GM19467 (cell line): Measurements from ENCODE around the gene AMELX.

Experiments used
- ATAC-seq: cut with Tn5 transposase; IDR thresholded peaks from one replicate; pipeline ENCODE4 v1.9.1; 2021; ENCODE audit warnings: mild to moderate bottlenecking, moderate library complexity; ENCODE audit not compliant: unreplicated experiment

The AMELX gene

DNA sequence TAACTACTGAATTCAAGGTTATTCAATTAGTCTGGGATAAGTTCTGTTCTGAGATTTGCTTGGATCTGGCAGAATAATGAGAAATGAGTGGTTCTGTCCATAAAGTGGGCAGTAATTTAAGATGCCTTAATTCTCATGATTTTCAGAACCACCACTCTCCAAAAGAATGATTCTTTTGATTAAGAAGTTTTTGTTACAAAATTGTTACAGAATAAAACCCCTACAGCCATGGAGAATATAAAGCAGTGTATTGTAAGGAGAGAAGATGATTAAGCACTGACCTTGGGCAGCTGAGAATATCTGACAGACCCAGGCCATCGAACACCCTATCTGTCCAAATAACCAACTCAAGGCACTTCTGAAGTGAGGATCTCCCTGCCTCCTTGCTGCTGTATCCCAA, 12.4 kb downstream of the AMELX start:
- ATAC-seq: no peak

DNA sequence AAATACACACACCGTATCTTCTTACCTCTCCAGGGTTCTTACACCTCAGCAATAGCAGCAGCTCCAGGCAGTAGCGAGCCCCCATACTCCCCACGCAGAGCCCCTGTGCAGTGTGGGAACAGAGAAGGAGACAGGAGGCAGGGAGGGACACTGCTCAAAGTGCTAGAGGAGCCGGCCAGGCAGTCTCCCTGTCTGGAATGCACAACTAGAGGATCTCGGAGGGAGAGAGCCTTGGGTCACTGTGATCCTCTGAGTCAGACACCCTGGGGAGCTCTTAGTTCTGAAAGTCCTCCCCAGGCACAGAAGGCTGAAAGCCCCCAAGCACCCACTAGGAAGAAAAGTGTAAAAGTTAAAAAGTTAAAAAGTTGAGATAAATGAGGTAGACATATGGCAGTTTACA, 16.0 kb downstream of the AMELX start:
- no peak for ATAC-seq

DNA sequence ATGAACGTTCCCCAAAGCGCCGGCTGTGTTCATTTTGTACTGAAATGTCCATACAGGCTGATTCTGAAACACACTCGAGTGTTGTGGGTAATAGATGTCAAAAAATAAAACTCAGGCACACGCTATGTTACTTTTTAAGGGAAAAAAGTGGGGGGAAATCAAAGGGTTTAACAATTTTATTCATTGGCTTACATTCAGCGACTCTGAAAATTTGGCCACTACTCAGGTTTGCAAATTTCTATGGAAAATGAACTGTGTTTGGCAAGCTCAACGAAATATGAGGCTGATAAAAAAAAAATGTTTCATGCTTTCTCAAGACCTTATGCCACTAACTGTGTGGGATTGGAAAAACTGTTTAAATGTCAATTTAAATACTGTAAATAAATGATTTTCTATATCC, 18.5 kb downstream of the AMELX start:
- no peak for ATAC-seq

DNA sequence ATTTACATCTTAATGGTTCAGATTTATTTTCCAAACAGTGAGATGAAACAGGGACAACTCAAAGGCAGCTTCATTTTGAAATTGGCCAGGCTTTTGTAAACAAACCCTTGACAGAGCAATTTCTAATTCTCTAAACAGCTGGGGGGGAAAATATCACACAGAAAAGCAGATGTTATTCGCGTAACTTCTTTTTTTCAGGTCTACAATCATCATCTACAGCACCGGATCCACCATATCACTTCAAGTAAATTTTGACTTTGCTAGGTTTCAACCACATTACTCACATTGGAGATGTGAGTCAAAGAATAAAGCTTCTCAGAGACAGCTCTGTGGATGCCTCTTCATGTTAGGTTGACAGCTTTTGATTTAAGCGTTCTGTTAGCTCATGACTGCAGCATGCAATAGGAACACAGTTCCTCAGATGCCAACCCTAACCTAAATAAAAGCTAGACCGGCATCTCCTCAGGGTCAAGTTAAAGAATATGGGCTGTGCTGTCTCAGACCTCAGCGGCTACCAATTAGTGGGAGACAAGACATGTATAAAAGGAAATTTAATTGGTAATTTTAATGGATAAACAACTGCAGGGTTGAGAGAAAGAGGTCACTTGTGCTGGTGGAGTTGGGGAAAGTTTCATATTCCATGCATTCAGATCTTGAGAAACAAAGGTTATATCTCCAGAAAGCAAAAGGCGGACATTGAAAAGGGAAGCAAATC, 26.8 kb downstream of the AMELX start:
- ATAC-seq: no peak

DNA sequence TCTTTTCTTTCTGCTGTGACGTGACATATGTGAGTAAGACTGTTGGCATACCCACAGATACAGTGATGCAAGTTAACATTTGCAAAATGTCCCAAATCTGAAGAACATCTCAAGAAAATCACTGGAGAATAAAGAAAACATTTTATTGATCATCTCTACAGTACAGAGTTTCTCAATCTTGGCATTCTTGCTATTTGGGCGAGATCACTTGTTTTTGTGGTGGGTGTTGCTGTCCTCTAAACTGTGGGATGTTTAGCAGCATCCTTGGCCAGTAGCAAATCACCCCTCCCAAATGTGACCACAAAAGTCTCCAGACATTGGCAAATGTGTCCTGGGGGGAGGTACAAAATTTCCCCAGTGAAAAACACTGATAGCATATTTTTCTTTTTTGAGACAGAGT, 28.8 kb downstream of the AMELX start:
- no peak for ATAC-seq

DNA sequence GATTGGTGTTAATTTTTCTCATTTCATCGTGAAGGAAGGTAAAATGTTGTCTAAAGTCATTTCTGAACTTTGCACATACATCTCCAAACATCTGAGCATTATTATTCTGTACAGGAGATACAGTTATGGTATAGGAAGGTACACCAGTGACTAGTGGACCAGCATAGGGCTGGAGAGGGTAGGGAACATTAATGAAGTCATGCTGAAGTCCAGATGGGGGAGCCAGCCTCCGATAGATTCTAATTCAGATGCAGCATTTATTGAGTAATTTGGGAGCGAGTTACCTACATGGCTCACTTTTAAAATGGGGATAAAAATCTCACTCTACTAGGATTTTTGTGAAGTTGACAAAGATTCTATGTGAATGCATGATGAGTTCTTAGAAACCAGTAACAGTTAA, 34.9 kb downstream of the AMELX start:
- ATAC-seq: no peak

DNA sequence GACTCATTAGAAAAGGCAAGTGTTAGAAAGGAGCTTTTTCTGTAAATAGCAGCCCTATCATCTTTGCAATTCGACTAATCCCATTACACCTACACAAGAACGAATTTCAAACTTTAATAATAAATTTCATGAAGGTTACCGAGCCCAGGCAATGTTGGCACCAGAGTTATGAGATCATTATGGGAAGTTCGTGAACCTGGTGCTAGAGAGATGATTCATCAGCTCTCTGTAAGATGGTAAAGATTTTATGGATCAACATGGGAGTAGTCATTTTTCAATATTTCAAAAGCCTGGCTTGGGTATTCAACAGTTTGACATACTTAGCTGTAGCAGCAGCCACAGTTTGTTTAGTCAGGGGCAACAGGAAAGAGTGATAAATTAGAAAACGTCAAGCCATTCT, 35.8 kb downstream of the AMELX start:
- ATAC-seq: no peak

DNA sequence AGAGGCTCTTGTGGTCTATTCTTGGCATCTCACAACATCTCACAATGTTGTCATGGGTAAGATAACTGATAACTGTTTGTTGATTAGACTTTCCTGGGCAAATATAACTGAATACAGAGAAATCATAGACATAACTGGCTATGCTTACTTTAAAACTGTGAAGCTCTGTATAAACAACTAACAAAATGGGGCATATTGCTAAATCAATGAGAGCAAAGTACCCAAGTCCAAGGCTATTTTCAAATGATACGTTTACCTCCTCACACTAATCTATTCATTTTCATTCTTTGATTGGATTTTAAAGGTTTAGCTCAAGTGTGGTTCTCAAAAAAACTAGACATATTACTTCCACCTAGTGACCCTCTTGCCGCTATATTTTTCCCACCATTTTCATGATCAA, 38.6 kb downstream of the AMELX start:
- ATAC-seq: no peak

DNA sequence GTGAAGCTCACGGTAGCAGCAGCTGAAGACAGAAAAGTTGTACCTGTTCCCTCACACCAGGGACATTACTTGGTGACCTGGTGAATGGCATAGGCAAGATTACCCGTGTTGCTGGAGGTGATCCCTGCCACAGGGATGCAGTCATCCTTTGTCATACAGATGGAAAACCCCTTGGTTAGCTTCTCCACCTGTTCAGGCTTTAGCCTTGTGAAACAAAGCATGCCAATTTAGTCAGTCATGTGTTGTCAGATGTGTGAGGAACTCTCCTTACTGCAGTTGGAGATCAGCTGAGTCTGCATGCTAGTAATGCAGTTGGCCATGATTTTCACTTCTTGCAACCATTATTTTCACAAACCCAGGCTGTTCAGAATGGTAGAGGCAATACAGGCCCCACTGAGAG, 41.0 kb downstream of the AMELX start:
- ATAC-seq: no peak

DNA sequence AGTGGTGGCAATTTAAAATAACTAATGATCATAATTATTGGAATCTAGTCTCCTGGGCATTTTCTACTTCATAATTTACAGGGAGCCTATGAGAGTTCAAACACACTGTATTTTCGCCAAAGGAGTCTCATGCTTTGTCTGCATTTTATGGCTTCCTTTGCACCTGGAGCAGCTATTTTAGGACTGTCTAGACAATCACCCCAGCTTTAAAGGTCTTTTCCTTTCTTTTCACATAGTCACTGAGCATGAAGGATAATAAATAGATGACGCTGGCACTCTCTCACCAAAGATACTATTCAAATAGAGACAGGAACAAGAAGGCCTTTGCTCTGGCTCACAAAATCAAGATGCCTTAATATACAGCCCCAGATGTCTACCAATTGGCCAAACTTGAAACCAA, 43.0 kb downstream of the AMELX start:
- no peak for ATAC-seq

DNA sequence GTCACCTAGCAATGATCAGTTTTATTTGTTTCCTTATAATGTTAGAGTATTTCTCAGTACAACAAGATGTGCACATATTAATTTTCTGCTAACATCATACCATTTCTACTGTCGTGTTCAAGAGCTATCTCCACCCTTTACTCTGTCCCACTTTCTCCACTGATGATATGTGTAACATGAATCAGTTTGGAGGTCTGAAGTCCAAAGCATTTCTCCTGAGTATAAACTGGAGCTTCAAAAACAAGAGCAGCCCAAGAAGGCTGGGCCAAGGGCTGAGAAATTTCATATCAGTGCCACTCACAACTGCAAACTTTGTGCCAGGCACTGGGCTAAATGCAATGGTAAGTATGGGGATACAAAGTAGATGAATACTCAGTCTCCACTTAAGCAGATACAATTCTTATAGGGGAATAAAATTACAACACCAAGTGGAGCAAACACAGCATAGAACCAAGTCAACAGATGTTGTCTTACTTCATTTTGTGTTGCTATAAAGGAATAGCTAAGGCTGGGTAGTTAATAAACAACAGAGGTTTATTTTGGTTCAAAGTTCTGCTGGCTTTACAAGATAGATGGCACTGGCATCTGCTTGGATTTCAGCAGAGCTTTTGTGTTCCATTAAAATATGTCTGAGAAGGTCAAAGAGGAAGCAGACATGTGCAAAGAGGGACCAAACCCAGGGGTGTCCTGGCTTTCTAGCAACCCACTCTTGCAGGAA, 44.2 kb downstream of the AMELX start:
- no peak for ATAC-seq

DNA sequence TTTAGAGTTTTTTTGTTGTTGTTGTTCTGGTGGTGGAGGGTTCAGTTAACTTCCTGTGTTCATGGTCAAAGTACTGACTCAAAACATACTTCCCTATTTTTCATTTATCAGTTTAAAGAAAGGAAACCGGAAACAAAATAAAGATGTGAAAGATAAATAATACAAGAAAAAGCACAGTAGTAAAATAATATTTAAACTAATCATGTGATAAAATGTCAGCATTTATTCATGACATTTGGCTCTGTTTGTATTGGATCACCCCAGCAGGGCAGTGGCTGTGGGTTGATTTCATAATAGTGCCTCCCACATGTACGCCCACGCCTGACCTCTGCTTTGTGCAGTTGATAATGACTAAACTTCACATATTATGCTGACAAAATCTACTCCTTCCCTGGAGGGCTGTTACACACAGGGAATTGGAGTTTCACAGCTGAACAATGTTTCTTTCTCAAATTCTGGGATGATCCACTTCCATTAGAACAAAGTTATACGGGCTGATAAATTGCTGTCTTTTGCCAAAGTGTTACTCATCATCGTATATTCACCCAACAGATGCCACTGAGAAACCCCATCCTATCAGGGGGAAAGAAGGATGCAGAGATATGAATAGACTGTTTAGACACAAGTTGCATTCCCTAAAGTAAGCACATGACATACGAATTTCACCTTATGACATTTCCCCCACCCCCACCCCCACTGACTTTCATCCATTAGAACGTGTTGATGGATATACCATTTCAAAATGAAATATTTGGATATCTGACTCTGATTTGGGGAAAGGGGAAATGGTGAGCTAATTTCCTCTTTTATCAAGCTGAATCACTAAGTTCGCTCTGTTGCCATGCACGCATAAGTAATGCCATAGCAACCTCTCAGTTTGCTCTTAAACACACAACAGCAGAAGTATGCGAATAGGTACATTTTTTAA, 48.3 kb downstream of the AMELX start:
- peak; percentile 71 for ATAC-seq

DNA sequence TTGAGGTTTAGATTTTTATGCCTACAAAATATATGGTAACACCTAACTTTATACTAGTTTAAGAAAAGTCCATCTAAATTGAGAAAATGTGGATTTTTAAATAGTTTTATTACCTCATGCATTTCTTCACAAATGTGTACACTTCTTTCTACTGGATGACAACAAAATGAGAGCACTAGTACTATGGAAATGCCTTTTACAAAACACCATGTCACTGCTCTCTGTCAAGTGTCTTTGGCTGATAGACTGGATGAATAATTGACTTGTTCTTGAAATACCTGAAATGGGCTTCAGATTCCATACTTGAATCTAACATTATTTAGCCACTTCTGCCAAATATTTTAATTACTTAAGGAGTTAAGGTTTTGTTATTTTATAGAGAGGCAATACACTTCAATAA, 49.5 kb downstream of the AMELX start:
- ATAC-seq: no peak

DNA sequence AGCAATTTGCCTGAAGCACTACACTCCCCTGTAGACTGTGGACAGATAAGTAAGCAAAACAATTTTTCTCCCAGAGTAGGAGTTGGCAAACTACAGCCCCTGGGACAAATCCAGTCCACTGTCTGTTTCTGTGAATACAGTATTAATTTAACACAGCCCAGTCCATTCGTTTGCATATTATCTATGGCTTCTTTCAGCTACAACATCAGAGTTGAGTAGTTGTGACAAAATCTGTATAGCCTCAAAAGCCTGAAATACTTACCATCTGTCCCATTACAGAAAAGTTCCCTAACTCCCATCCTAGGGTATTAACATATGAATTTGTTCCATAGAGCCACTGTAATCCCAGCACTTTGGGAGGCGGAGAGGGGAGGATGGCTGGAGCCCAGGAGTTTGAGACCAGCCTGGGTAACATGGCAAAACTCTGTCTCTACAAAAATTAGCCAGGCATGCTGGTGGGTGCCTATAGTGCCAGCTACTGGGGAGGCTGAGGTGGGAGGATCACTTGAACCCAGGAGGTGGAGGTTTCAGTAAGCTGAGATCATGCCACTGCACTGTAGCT, 53.0 kb downstream of the AMELX start:
- ATAC-seq: no peak

DNA sequence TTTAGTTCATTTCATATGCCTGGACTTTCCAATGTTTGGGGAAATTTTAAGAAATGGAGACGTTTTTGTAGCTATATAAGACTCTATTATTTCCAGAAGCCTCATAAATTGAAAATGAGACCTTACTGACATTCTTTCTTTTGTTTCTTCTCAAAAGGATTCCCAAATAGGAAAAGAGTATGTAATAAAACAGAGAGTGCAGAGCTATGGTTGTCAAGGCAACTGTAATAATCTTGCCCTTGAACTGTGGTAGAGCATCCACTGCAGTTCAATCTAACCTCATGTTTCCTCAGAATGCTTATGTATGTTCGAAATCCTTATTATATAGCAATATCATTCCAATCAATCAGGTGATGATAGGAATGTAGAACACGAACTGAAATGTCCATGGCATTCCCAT, 54.1 kb downstream of the AMELX start:
- ATAC-seq: no peak

DNA sequence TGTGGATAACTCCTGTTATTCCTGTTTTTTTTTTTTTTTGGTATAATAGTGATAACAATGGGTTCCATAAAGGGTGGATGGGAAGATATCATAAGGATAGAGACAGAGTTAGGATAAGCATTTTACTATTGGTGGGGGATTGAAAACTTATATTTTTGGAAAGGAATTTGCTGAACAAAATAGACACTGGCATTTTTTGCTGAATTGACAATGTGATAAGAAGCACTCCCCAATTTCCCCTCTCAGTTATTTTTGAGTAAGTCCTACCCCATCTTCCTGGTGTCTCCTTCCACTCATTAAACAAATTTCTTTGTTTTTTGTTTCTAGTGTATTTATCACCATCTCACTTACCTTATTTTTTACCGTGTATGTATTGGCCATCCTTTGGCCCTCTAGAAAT, 55.8 kb downstream of the AMELX start:
- no peak for ATAC-seq

DNA sequence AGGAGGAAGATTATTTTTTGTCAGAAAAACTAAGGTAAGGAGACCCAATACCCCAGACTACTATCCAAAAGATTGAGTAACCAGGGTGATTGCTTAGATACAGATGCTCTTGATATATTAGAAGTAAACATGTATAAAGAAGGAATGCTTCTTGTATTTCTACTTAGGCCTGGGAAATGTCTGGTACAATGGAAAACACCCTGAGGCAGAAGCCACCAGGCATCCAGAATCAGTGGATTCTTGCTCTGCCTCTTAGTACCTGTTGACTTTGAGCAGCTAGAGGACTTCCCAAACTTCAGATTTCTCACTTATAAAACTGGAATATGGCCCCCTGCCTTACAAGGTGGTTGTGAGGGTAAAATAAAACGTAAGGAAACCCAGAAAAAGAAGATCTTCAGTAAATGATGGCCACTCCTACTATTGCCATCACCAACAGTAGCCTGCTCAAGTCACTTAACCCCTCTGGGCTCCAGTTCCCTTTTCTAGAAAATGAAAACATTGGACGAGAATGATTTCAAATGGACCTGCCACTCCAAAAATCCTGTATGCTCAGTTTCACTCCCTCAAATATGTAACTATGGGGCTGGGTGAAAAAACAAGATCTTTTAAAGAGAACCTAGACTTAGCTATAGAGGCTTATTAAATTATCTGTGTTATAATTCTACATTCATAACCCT, 56.6 kb downstream of the AMELX start:
- no peak for ATAC-seq
